ENCODE results near the gene ANKRD33B. TPM values are rescaled to one million over a fixed set of nuclear protein-coding genes. Genes with fewer than 3 reads are reported as not detected.

The ANKRD33B gene
- total and polyA plus RNA-seq, 2 of the 8 experiments (the other 6 are each of a cell fraction or from before 2014, with no cell fraction given), result 6.9 to 20.6 TPM

DNA sequence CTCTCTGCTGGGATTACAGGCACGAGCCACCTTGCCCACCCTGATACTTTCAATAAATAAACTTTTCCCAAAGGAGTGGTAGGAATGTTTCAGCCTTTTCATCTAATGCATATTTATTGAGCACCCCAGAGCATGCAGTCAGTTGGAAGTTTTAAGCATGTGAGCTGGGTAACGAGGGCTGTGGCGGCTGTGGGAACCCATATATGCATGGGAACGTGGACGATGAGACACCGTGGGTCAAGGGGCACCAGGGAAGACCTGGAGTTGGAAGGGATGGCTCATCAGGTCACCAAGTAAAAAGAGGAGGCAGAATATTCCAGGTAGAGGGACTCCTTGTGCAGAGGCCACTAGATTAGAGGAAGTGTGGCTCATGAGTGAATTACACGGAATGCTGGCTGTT, 64.7 kb downstream of the ANKRD33B start:
- WGBS, 2 experiments (ENCODE audit: extremely low coverage in 1 of 2, insufficient coverage in 1 of 2, insufficient read length in 1 of 2, insufficient replicate concordance in 2 of 2, low coverage in 1 of 2, low lambda C conversion rate in 2 of 2, missing lambda C conversion rate in 1 of 2), result 93% methylated on average over 7 of the region's 7 CpGs; no CpG with 5 or more reads in 1 of the 2 experiments
- POLR2A ChIA-PET (ENCODE audit: partially characterized antibody), result interaction anchor here (1.4 to 1.9 kb wide), 3 partner anchors 9 to 176 kb away, joined by 4 to 6 read pairs (median 6); no protein-coding TSS in a partner anchor
- TF ChIP-seq MAFK (IDR thresholded peaks at IDR 0.05; ENCODE audit: low read depth, low read length) (no peak), POLR2A (IDR thresholded peaks at IDR 0.05; ENCODE audit: control extremely low read depth in 1 of 2, low read depth in 2 of 2, low read length in 2 of 2) (no peak), SP2 (IDR thresholded peaks at IDR 0.05; ENCODE audit: low read length) (no peak), SIN3A (conservative IDR thresholded peaks at IDR 0.05 in 1 of 2, IDR thresholded peaks at IDR 0.05 in 1 of 2; ENCODE audit: low read depth in 1 of 2, low read length in 2 of 2) (no peak), YY1 (IDR thresholded peaks at IDR 0.05; ENCODE audit: low read depth, low read length) (no peak), PHF8 (conservative IDR thresholded peaks at IDR 0.05; ENCODE audit: low read depth, low read length) (no peak), JUND (IDR thresholded peaks at IDR 0.05; ENCODE audit: low read length) (no peak), HDAC6 (IDR thresholded peaks at IDR 0.05; ENCODE audit: low read depth, low read length) (no peak), CBX5 (IDR thresholded peaks at IDR 0.05; ENCODE audit: low read depth, low read length) (no peak), RXRA (IDR thresholded peaks at IDR 0.05; ENCODE audit: insufficient read depth, low read depth, low read length) (no peak), CTBP2 (IDR thresholded peaks at IDR 0.05; ENCODE audit: borderline replicate concordance, insufficient read depth, insufficient read length, low read length) (no peak), EGR1 (IDR thresholded peaks at IDR 0.05; ENCODE audit: borderline replicate concordance, low read depth, low read length) (no peak), NRF1 (IDR thresholded peaks at IDR 0.05; ENCODE audit: low read depth, low read length) (no peak)

More for the DNA sequence above, 64.7 kb downstream of the ANKRD33B start:
- H3K9ac ChIP-seq (replicated peaks in 1 of 4; ENCODE audit: extremely low read depth in 1 of 4, low read depth in 3 of 4, low read length in 3 of 4), result peak overlapping the region in 1 of 4 experiments; percentile 2; a peak in 2 of 7 replicates
- no peak overlapping the region for H4K5ac ChIP-seq (ENCODE audit: insufficient read length, low read depth, low read length)
- H3K18ac ChIP-seq (ENCODE audit: extremely low read depth, low read length), result no peak overlapping the region
- H2AFZ ChIP-seq (ENCODE audit: low read length), result no peak overlapping the region
- H3K4ac ChIP-seq (replicated peaks; ENCODE audit: insufficient read length, low read depth, low read length), result peak overlapping the region; percentile 38
- H3K79me1 ChIP-seq (ENCODE audit: low read depth, low read length), result no peaks in the 10 kb centered on the region
- H2BK20ac ChIP-seq (ENCODE audit: low read length), result 0 out of 2 replicates have a peak overlapping the region, but pooled peaks have one; percentile 43
- H2BK15ac ChIP-seq (ENCODE audit: low read length), result peak overlapping the region; percentile 81
- no peaks in the 10 kb centered on the region for H3K9me3 ChIP-seq (ENCODE audit: insufficient read depth in 2 of 2, low read depth in 1 of 2, low read length in 1 of 2)
- peaks cover 3% of the 10 kb centered on the region; the same call in 1 of the 2 replicates for H3K23me2 ChIP-seq (ENCODE audit: low read depth, low read length)
- CTCF ChIA-PET (ENCODE audit: partially characterized antibody), result interaction anchor here (0.8 to 9.6 kb wide), 44 partner anchors 8 to 186 kb away, joined by 3 to 199 read pairs (median 6); no protein-coding TSS in a partner anchor
- H3K27ac ChIP-seq (ENCODE audit: low read depth, low read length), result no peak overlapping the region
- H4K8ac ChIP-seq (ENCODE audit: extremely low read depth, insufficient read depth, low read length), result no peak overlapping the region
- FAIRE-seq (no peak), DNase-seq (ENCODE audit: low read depth in 1 of 2, low spot score in 2 of 2) (no peak)
- no peaks in the 10 kb centered on the region for H4K20me1 ChIP-seq (replicated peaks in 1 of 2; ENCODE audit: control insufficient read depth in 1 of 2, insufficient read depth in 2 of 2, low read length in 2 of 2)
- H3K36me3 ChIP-seq (ENCODE audit: control insufficient read depth in 2 of 4, insufficient read depth in 4 of 4, low read length in 3 of 4), result no peaks in the 10 kb centered on the region
- H3K4me3 ChIP-seq (ENCODE audit: extremely low read depth in 1 of 4, insufficient read depth in 2 of 4, low read depth in 3 of 4, low read length in 4 of 4), result no peak overlapping the region
- no peak overlapping the region for H3K14ac ChIP-seq (ENCODE audit: insufficient read length)
- H3K27me3 ChIP-seq (replicated peaks in 1 of 4; ENCODE audit: control insufficient read depth in 3 of 4, extremely low read depth in 1 of 4, insufficient read depth in 3 of 4, low read length in 3 of 4), result no peaks in the 10 kb centered on the region
- H3K4me2 ChIP-seq (ENCODE audit: insufficient read depth in 1 of 2, low read depth in 2 of 2, low read length in 2 of 2), result no peak overlapping the region
- H3K23ac ChIP-seq (ENCODE audit: insufficient read length), result no peak overlapping the region
- peaks cover 1 to 16% (median 10%) of the 10 kb centered on the region in 4 experiments; a peak in 6 of 7 replicates for H3K4me1 ChIP-seq (replicated peaks in 1 of 4; ENCODE audit: control insufficient read depth in 3 of 4, insufficient read depth in 4 of 4, low read length in 3 of 4)
- H2AK5ac ChIP-seq (ENCODE audit: low read depth, low read length), result peak overlapping the region; percentile 66; the same call in 1 of the 2 replicates
- peak overlapping the region; percentile 88 for H4K91ac ChIP-seq (replicated peaks; ENCODE audit: insufficient read length, low read length)
- H2BK120ac ChIP-seq (replicated peaks; ENCODE audit: low read depth, low read length), result peak overlapping the region; percentile 40
- no peak overlapping the region; the same call in 1 of the 2 replicates for H2BK5ac ChIP-seq (ENCODE audit: low read depth, low read length)
- H2BK12ac ChIP-seq (ENCODE audit: low read depth, low read length), result peak overlapping the region; percentile 82; the same call in 1 of the 2 replicates
- no peak overlapping the region for H3K56ac ChIP-seq (replicated peaks; ENCODE audit: insufficient read length, low read depth, low read length)
- H3K79me2 ChIP-seq (ENCODE audit: control insufficient read depth in 1 of 2, insufficient read depth in 2 of 2, low read length in 2 of 2), result peaks cover 0 to 6% of the 10 kb centered on the region in 2 experiments; a peak in 1 of 4 replicates
